Measurements from ENCODE around the gene GLTPD2. TPM values are rescaled to one million over a fixed set of nuclear protein-coding genes. Genes with fewer than 3 reads are reported as not detected.

The GLTPD2 gene
- total and polyA plus RNA-seq, 2 experiments from 2014 or later, result 0.47 to 1.3 TPM

DNA sequence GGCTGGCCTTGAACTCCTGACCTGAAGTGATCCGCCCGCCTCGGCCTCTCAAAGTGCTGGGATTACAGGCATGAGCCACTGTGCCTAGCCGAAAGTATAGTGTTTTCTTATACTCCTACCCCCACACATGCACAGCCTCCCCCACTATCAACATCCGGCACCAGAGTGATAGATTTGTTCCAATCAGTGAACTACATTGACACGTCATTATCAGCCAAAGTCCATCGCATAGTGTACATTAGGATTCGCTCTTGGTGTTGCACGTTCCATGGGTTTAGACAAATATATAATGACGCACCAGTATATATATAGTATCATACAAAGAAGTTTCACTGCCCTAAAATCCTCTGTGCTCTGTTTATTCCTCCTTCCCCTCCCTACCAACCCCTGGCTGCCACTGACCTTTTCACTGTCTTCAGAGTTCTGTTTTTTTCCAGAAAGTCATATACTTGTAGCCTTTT is 29.0 kb upstream of the GLTPD2 start (continued):
- TF ChIP-seq, protein P1, sequence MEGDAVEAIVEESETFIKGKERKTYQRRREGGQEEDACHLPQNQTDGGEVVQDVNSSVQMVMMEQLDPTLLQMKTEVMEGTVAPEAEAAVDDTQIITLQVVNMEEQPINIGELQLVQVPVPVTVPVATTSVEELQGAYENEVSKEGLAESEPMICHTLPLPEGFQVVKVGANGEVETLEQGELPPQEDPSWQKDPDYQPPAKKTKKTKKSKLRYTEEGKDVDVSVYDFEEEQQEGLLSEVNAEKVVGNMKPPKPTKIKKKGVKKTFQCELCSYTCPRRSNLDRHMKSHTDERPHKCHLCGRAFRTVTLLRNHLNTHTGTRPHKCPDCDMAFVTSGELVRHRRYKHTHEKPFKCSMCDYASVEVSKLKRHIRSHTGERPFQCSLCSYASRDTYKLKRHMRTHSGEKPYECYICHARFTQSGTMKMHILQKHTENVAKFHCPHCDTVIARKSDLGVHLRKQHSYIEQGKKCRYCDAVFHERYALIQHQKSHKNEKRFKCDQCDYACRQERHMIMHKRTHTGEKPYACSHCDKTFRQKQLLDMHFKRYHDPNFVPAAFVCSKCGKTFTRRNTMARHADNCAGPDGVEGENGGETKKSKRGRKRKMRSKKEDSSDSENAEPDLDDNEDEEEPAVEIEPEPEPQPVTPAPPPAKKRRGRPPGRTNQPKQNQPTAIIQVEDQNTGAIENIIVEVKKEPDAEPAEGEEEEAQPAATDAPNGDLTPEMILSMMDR (conservative IDR thresholded peaks at IDR 0.05; ENCODE audit: low read depth in 2 of 2), result no peak

- no peaks in the 10 kb centered on the region for H3K27me3 ChIP-seq (ENCODE audit: insufficient read depth)
- Mint-ChIP-seq H3K4me3 (no peak overlapping the region), H3K9me3 (no peaks in the 10 kb centered on the region), H3K4me1 (no peaks in the 10 kb centered on the region), H3K27ac (no peak overlapping the region), H3K27me3 (ENCODE audit: insufficient read depth, low read depth, poor library complexity) (peaks cover 3% of the 10 kb centered on the region), H3K36me3 (ENCODE audit: low read depth) (no peaks in the 10 kb centered on the region)
- H2AFZ ChIP-seq, result peak overlapping the region; percentile 90
- no peaks in the 10 kb centered on the region for H3K4me1 ChIP-seq (ENCODE audit: insufficient read depth)
- H3K36me3 ChIP-seq (ENCODE audit: insufficient read depth), result no peaks in the 10 kb centered on the region
- H3K79me2 ChIP-seq (replicated peaks; ENCODE audit: insufficient read depth), result no peaks in the 10 kb centered on the region
- 0 out of 2 replicates have a peak, but pooled peaks cover 2% of the 10 kb centered on the region for H3F3A ChIP-seq (replicated peaks; ENCODE audit: low read depth)
- no peaks in the 10 kb centered on the region for H4K20me1 ChIP-seq (replicated peaks; ENCODE audit: insufficient read depth)
- H3K4me3 ChIP-seq, result no peak overlapping the region
- no peak for ATAC-seq
- H3K9me2 ChIP-seq (ENCODE audit: insufficient read depth), result no peaks in the 10 kb centered on the region
- no peak overlapping the region for H3K27ac ChIP-seq (ENCODE audit: low read depth)
- H3K4me2 ChIP-seq, result no peak overlapping the region
- no peak for DNase-seq (ENCODE audit: low spot score)
- TF ChIP-seq ETS1 (IDR thresholded peaks at IDR 0.05), result no peak
- TF ChIP-seq, protein P1 (conservative IDR thresholded peaks at IDR 0.05; ENCODE audit: low read depth in 2 of 2), result no peak
- TF ChIP-seq EZH2 (IDR thresholded peaks at IDR 0.05; ENCODE audit: low read depth, unreplicated experiment), result no peak
- TF ChIP-seq NANOG (IDR thresholded peaks at IDR 0.05; ENCODE audit: borderline replicate concordance), result no peak
- no peak for TF ChIP-seq CREB1 (CRISPR knock-in tag; IDR thresholded peaks at IDR 0.05; ENCODE audit: low read depth)
- TF ChIP-seq EZH2phosphoT487 (IDR thresholded peaks at IDR 0.05; ENCODE audit: unreplicated experiment), result no peak
- TF ChIP-seq ZNF462 (CRISPR knock-in tag; IDR thresholded peaks at IDR 0.05), result no peak
- no peak for TF ChIP-seq REST (IDR thresholded peaks at IDR 0.05; ENCODE audit: unreplicated experiment)
- no peak for TF ChIP-seq STAT1 (IDR thresholded peaks at IDR 0.05; ENCODE audit: unreplicated experiment)
- TF ChIP-seq POLR2AphosphoS5 (IDR thresholded peaks at IDR 0.05; ENCODE audit: low read depth), result no peak
Observed at GRCh38 chr17:4764595-4764994, 24.2 kb upstream of the GLTPD2 start.

All from GM23338 (cell line).